ENCODE data around the gene EPHA7. TPM values are rescaled to one million over a fixed set of nuclear protein-coding genes. Genes with fewer than 3 reads are reported as not detected.

The EPHA7 gene
- total and polyA plus RNA-seq, 2 donors (not counting 3 experiments of a cell fraction or from before 2014, with no cell fraction given), result not detected

- no peaks in the 10 kb centered on the region for H4K20me1 ChIP-seq (replicated peaks; ENCODE audit: control insufficient read depth, extremely low read depth, insufficient read depth, low read length)
- ChIA-PET CTCF (no interaction called here), POLR2A (no interaction called here)
- H3K9me3 ChIP-seq (replicated peaks; ENCODE audit: control insufficient read depth, insufficient read depth, low read length), result no peaks in the 10 kb centered on the region
- H3K36me3 ChIP-seq (ENCODE audit: control insufficient read depth in 2 of 2, extremely low read depth in 1 of 2, insufficient read depth in 2 of 2, low read length in 2 of 2), result no peaks in the 10 kb centered on the region
- no TSS peak for BruUV-seq (replicated peaks)
- no peak overlapping the region for H2AFZ ChIP-seq (ENCODE audit: low read depth, low read length)
- no peak overlapping the region for H3K9ac ChIP-seq (replicated peaks; ENCODE audit: extremely low read depth, insufficient read depth, low read length)
- H3K4me2 ChIP-seq (ENCODE audit: insufficient read depth, low read length), result no peak overlapping the region
- no peak for FAIRE-seq
- no peaks in the 10 kb centered on the region for H3K9me1 ChIP-seq (replicated peaks; ENCODE audit: control insufficient read depth, extremely low read depth, insufficient read depth, low read length)
- H3K27me3 ChIP-seq (ENCODE audit: control insufficient read depth in 2 of 2, insufficient read depth in 2 of 2, low read length in 2 of 2), result no peaks in the 10 kb centered on the region
- TF ChIP-seq GATA2 (IDR thresholded peaks at IDR 0.05; ENCODE audit: insufficient read depth, insufficient read length, low read depth, low read length) (no peak), MAX (IDR thresholded peaks at IDR 0.05; ENCODE audit: insufficient read depth, insufficient read length) (no peak), POLR2A (IDR thresholded peaks at IDR 0.05; ENCODE audit: low read depth, low read length) (no peak), FOS (IDR thresholded peaks at IDR 0.05; ENCODE audit: borderline replicate concordance, insufficient read depth, low read length) (no peak), MYC (IDR thresholded peaks at IDR 0.05; ENCODE audit: low read depth, low read length) (no peak), EZH2 (IDR thresholded peaks at IDR 0.05; ENCODE audit: borderline replicate concordance, low read depth, low read length, severe bottlenecking) (no peak), JUN (IDR thresholded peaks at IDR 0.05; ENCODE audit: borderline replicate concordance, insufficient read depth, insufficient read length, low read depth) (no peak), POLR2AphosphoS5 (IDR thresholded peaks at IDR 0.05; ENCODE audit: insufficient read depth, low read depth, low read length) (no peak)
- TF ChIP-seq, protein P1, sequence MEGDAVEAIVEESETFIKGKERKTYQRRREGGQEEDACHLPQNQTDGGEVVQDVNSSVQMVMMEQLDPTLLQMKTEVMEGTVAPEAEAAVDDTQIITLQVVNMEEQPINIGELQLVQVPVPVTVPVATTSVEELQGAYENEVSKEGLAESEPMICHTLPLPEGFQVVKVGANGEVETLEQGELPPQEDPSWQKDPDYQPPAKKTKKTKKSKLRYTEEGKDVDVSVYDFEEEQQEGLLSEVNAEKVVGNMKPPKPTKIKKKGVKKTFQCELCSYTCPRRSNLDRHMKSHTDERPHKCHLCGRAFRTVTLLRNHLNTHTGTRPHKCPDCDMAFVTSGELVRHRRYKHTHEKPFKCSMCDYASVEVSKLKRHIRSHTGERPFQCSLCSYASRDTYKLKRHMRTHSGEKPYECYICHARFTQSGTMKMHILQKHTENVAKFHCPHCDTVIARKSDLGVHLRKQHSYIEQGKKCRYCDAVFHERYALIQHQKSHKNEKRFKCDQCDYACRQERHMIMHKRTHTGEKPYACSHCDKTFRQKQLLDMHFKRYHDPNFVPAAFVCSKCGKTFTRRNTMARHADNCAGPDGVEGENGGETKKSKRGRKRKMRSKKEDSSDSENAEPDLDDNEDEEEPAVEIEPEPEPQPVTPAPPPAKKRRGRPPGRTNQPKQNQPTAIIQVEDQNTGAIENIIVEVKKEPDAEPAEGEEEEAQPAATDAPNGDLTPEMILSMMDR (IDR thresholded peaks at IDR 0.05; ENCODE audit: extremely low read depth in 1 of 2, insufficient read depth in 1 of 2, low read depth in 1 of 2, low read length in 2 of 2), result no peak
- dilution Hi-C loops (cut with MboI; ENCODE audit: extremely low pct_ligation_motif_present, low sequenced_read_pairs) (no loop called here), intact Hi-C loops (cut with micrococcal nuclease) (loop anchor here (5.0 kb wide), 1 partner anchor 80 kb away; no protein-coding TSS in a partner anchor)
- H3K4me3 ChIP-seq (replicated peaks in 1 of 3; ENCODE audit: insufficient read depth in 1 of 3, low read depth in 1 of 3, low read length in 3 of 3), result no peak overlapping the region
- H3K27ac ChIP-seq (ENCODE audit: insufficient read depth, low read depth, low read length), result no peak overlapping the region
- no peaks in the 10 kb centered on the region for H3K79me2 ChIP-seq (ENCODE audit: control insufficient read depth, insufficient read depth, low read length)
- no peak for DNase-seq (ENCODE audit: low read depth, low spot score)
- H3K4me1 ChIP-seq (ENCODE audit: control insufficient read depth, extremely low read depth, insufficient read depth, low read length), result no peaks in the 10 kb centered on the region
These were observed 77.3 kb downstream of the EPHA7 start for GRCh38 chr6:93341900-93342613.

Data from endothelial cell of umbilical vein (primary cell).